Measurements from ENCODE around the gene PTPMT1. TPM values are rescaled to one million over a fixed set of nuclear protein-coding genes. Genes with fewer than 3 reads are reported as not detected.

The PTPMT1 gene
- total RNA-seq, 1 experiment from 2014 or later = 108 TPM

DNA sequence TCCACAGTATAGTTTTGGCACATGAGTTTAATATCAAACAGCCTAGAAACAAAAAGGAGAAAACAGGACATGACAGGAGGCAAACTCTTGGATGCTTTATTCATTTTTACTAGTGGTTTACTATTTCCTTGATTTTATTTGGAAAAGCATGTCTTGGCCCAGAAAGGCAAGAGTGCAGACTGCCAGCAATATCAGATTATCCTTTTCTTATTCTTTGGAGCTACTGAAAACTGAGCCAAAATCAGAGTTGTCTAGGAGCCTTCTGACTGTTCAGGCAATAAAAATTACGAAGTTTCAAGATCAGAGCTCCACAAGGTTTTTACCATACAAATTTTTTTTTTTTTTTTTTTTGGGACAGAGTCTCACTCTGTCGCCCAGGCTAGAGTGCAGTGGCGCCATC lies 28.5 kb upstream of the PTPMT1 start:
- Histone ChIP-seq H3K9me3 (no peaks in the 10 kb centered on the region), H3K27me3 (replicated peaks; ENCODE audit: control insufficient read depth, insufficient read depth, low read length) (no peaks in the 10 kb centered on the region), H3K4me1 (no peaks in the 10 kb centered on the region; the same call in 1 of the 2 replicates), H3K36me3 (ENCODE audit: control insufficient read depth, insufficient read depth, low read length) (no peaks in the 10 kb centered on the region), H3K4me3 (ENCODE audit: low read depth, low read length) (no peak overlapping the region)
- peaks cover 37% of the 10 kb centered on the region for H3K36me3 Mint-ChIP-seq (ENCODE audit: insufficient read depth, unreplicated experiment)
- intact Hi-C loops (cut with micrococcal nuclease; ENCODE audit: unreplicated experiment) = no loop called here
- no peak overlapping the region for H3K4me3 Mint-ChIP-seq (ENCODE audit: unreplicated experiment)
- H3K9me3 Mint-ChIP-seq (ENCODE audit: unreplicated experiment) = no peaks in the 10 kb centered on the region
- CTCF ChIA-PET = no interaction called here
- TF ChIP-seq CTCF (IDR thresholded peaks at IDR 0.05; ENCODE audit: insufficient read depth in 1 of 2, low read depth in 1 of 2, low read length in 1 of 2, severe bottlenecking in 1 of 2, unreplicated experiment in 1 of 2) = no peak
- no TSS peak for BruUV-seq (replicated peaks)
- H3K27me3 Mint-ChIP-seq (ENCODE audit: insufficient read depth, unreplicated experiment) = no peaks in the 10 kb centered on the region
- POLR2A ChIA-PET = no interaction called here
- H3K27ac Mint-ChIP-seq (ENCODE audit: unreplicated experiment) = no peak overlapping the region
- peaks cover 11% of the 10 kb centered on the region for H3K4me1 Mint-ChIP-seq (ENCODE audit: low read depth, unreplicated experiment)
- DNase-seq = no peak

- no peaks in the 10 kb centered on the region for H3K36me3 ChIP-seq (ENCODE audit: control insufficient read depth, insufficient read depth, low read length)
- Mint-ChIP-seq H3K27me3 (ENCODE audit: insufficient read depth, unreplicated experiment) (no peaks in the 10 kb centered on the region), H3K9me3 (ENCODE audit: unreplicated experiment) (no peaks in the 10 kb centered on the region), H3K4me3 (ENCODE audit: unreplicated experiment) (no peak overlapping the region), H3K4me1 (ENCODE audit: low read depth, unreplicated experiment) (peaks cover 11% of the 10 kb centered on the region), H3K27ac (ENCODE audit: unreplicated experiment) (no peak overlapping the region), H3K36me3 (ENCODE audit: insufficient read depth, unreplicated experiment) (peaks cover 27% of the 10 kb centered on the region)
- no peak overlapping the region for H3K4me3 ChIP-seq (ENCODE audit: low read depth, low read length)
- no TSS peak for BruUV-seq (replicated peaks)
- POLR2A ChIA-PET = no interaction called here
- intact Hi-C loops (cut with micrococcal nuclease; ENCODE audit: unreplicated experiment) = no loop called here
- CTCF ChIA-PET = interaction anchor here (1.0 kb wide), 1 partner anchor 12 kb away, joined by 6 read pairs; no protein-coding TSS in a partner anchor
- DNase-seq = no peak
- TF ChIP-seq CTCF (IDR thresholded peaks at IDR 0.05; ENCODE audit: insufficient read depth in 1 of 2, low read depth in 1 of 2, low read length in 1 of 2, severe bottlenecking in 1 of 2, unreplicated experiment in 1 of 2) = no peak
- H3K9me3 ChIP-seq = no peaks in the 10 kb centered on the region
- H3K27me3 ChIP-seq (replicated peaks; ENCODE audit: control insufficient read depth, insufficient read depth, low read length) = no peaks in the 10 kb centered on the region
- H3K4me1 ChIP-seq = no peaks in the 10 kb centered on the region; the same call in 1 of the 2 replicates
Measured at GRCh38 chr11:47538741-47539565, 26.4 kb upstream of the PTPMT1 start.

- no peak for DNase-seq
- no peaks in the 10 kb centered on the region for H3K27me3 ChIP-seq (replicated peaks; ENCODE audit: control insufficient read depth, insufficient read depth, low read length)
- TF ChIP-seq CTCF (IDR thresholded peaks at IDR 0.05; ENCODE audit: insufficient read depth in 1 of 2, low read depth in 1 of 2, low read length in 1 of 2, severe bottlenecking in 1 of 2, unreplicated experiment in 1 of 2) = no peak
- no peak overlapping the region for H3K4me3 Mint-ChIP-seq (ENCODE audit: unreplicated experiment)
- H3K36me3 ChIP-seq (ENCODE audit: control insufficient read depth, insufficient read depth, low read length) = no peaks in the 10 kb centered on the region
- no peaks in the 10 kb centered on the region for H3K9me3 ChIP-seq
- no peaks in the 10 kb centered on the region for H3K27me3 Mint-ChIP-seq (ENCODE audit: insufficient read depth, unreplicated experiment)
- no peak overlapping the region for H3K4me3 ChIP-seq (ENCODE audit: low read depth, low read length)
- BruUV-seq (replicated peaks) = no TSS peak
- peaks cover 20% of the 10 kb centered on the region for H3K36me3 Mint-ChIP-seq (ENCODE audit: insufficient read depth, unreplicated experiment)
- intact Hi-C loops (cut with micrococcal nuclease; ENCODE audit: unreplicated experiment) = no loop called here
- H3K9me3 Mint-ChIP-seq (ENCODE audit: unreplicated experiment) = no peaks in the 10 kb centered on the region
- ChIA-PET CTCF (no interaction called here), POLR2A (interaction anchor here (0.5 kb wide), 1 partner anchor 12 kb away, joined by 5 read pairs; no protein-coding TSS in a partner anchor)
- H3K4me1 ChIP-seq = no peaks in the 10 kb centered on the region; the same call in 1 of the 2 replicates
- H3K4me1 Mint-ChIP-seq (ENCODE audit: low read depth, unreplicated experiment) = peaks cover 11% of the 10 kb centered on the region
- no peak overlapping the region for H3K27ac Mint-ChIP-seq (ENCODE audit: unreplicated experiment)
Measured at GRCh38 chr11:47539681-47540039, 25.7 kb upstream of the PTPMT1 start.

Measured in Caco-2 (cell line).